Naive thymus-derived CD4-positive, alpha-beta T cell (primary cell): ENCODE measurements around the gene SS18L1. TPM values are rescaled to one million over a fixed set of nuclear protein-coding genes. Genes with fewer than 3 reads are reported as not detected.
"Not testable (repeated sequence)": the region's sequence is repeated elsewhere in the genome, so short reads cannot be mapped to it uniquely, and the experiment has no call there.

Source experiments
- ATAC-seq: fragments of 150-1000 bp; cut with Tn5 transposase; 2 replicates; pipeline ENCODE4 v1.10.0; 2021; ENCODE audit warnings: mild to moderate bottlenecking, moderate library complexity
- CTCF ChIA-PET: fragments of 350-600 bp; sonication (Branson Sonifier 250); formaldehyde crosslinking; loops from one replicate; lab custom pipeline; 2021; ENCODE audit warnings: antibody characterized with exemption; lab: Charles Lee
- POLR2A ChIA-PET: fragments of 350-600 bp; sonication (Branson Sonifier 250); formaldehyde crosslinking; loops from one replicate; lab custom pipeline; 2021; ENCODE audit warnings: antibody characterized with exemption, inconsistent platforms; lab: Charles Lee
- DNase-seq, 9 donors: peaks; one replicate each; pipeline versions ENCODE4 v3.0.0 to v3.0.0-alpha.2; 2020 to 2022; ENCODE audit warnings: mixed read lengths in 1 of 9
- H3K27ac ChIP-seq: one replicate; pipeline ENCODE4 v1.7.0; 2013; ENCODE audit warnings: mild to moderate bottlenecking, low read depth, low read length, moderate library complexity
- H3K27me3 ChIP-seq, 2 donors: one replicate each; pipeline ENCODE4 v1.7.0; 2013; ENCODE audit warnings: low read length in 2 of 2, mild to moderate bottlenecking in 2 of 2, moderate library complexity in 2 of 2; ENCODE audit not compliant: control insufficient read depth in 2 of 2, insufficient read depth in 2 of 2
- H3K36me3 ChIP-seq, 3 experiments: 1 replicate in 2 of 3; 2 replicates in 1 of 3; pipeline ENCODE4 v1.7.0; 2013; ENCODE audit warnings: low read length in 3 of 3, mild to moderate bottlenecking in 3 of 3, moderate library complexity in 1 of 3; ENCODE audit not compliant: insufficient read depth in 3 of 3, control insufficient read depth in 2 of 3
- H3K4me1 ChIP-seq, 2 donors: one replicate each; pipeline ENCODE4 v1.7.0; 2013; ENCODE audit warnings: low read length in 2 of 2, mild to moderate bottlenecking in 2 of 2, moderate library complexity in 1 of 2; ENCODE audit not compliant: control insufficient read depth in 2 of 2, insufficient read depth in 2 of 2
- H3K4me3 ChIP-seq: 2 replicates; pipeline ENCODE4 v1.7.0; 2013; ENCODE audit warnings: mild to moderate bottlenecking, low read length
- H3K9me3 ChIP-seq, 3 experiments: 1 replicate in 2 of 3; 2 replicates in 1 of 3; pipeline ENCODE4 v1.7.0; 2013; ENCODE audit warnings: low read length in 3 of 3; ENCODE audit not compliant: control insufficient read depth in 2 of 3
- H3K27ac Mint-ChIP-seq, 9 donors: one replicate each; pipeline ENCODE4 v1.8.0; 2020 to 2022; ENCODE audit warnings: mixed read lengths in 9 of 9, mild to moderate bottlenecking in 8 of 9, moderate library complexity in 5 of 9, inconsistent platforms in 2 of 9
- H3K27me3 Mint-ChIP-seq, 5 donors: one replicate each; pipeline ENCODE4 v1.8.0; 2021 to 2022; ENCODE audit warnings: mixed read lengths in 5 of 5, mild to moderate bottlenecking in 1 of 5
- H3K36me3 Mint-ChIP-seq, 5 donors: one replicate each; pipeline ENCODE4 v1.8.0; 2020 to 2022; ENCODE audit warnings: mixed read lengths in 5 of 5, mild to moderate bottlenecking in 3 of 5, inconsistent platforms in 1 of 5
- H3K4me1 Mint-ChIP-seq, 7 donors: one replicate each; pipeline ENCODE4 v1.8.0; 2020 to 2022; ENCODE audit warnings: mixed read lengths in 7 of 7, mild to moderate bottlenecking in 3 of 7, inconsistent platforms in 1 of 7
- H3K4me3 Mint-ChIP-seq, 10 donors: one replicate each; pipeline ENCODE4 v1.8.0; 2020 to 2022; ENCODE audit warnings: mild to moderate bottlenecking in 10 of 10, mixed read lengths in 10 of 10, moderate library complexity in 6 of 10, inconsistent platforms in 2 of 10
- H3K9me3 Mint-ChIP-seq, 11 donors: one replicate each; pipeline ENCODE4 v1.8.0; 2020 to 2022; ENCODE audit warnings: mixed read lengths in 11 of 11, mild to moderate bottlenecking in 4 of 11, inconsistent platforms in 1 of 11, moderate library complexity in 1 of 11
- intact Hi-C, 2 donors: fragments of 100-400 bp; cut with micrococcal nuclease; formaldehyde crosslinking; loops; one replicate each; pipeline ENCODE4 v1.15.1; 2023
- polyA plus RNA-seq, 2 donors: library from polyadenylated mRNA; unstranded; fragments of 300-500 nt; fragmentation: Illumina TruSeq; gene quantifications; one replicate each; pipeline ENCODE4 v1.2.3, GENCODE V29; 2021
- total RNA-seq, 6 experiments: library from RNA in 5 of 6; stranded (reverse) in 5 of 6; gene quantifications; 1 replicate in 5 of 6; 2 replicates in 1 of 6; pipeline ENCODE4 v1.2.3 and lab custom pipeline; 2021 to 2026

SS18L1 gene
- total and polyA plus RNA-seq, 7 experiments from 2014 or later = 0.47 to 26.7 (median 22.4) TPM

GRCh38 chr20:62115800-62116407, 27.7 kb upstream of the SS18L1 start:
- H3K36me3 Mint-ChIP-seq = peaks cover 0 to 10% (median 4%) of the 10 kb centered on the region in 5 donors
- Histone ChIP-seq H3K4me1 (peaks cover 23 to 33% of the 10 kb centered on the region in 2 donors), H3K9me3 (peaks cover 0 to 47% (median 11%) of the 10 kb centered on the region in 3 experiments)
- H3K27ac ChIP-seq, H3K27me3 Mint-ChIP-seq, H3K27me3 ChIP-seq, intact Hi-C loops, DNase-seq, ATAC-seq, H3K36me3 ChIP-seq, H3K4me3 ChIP-seq: not testable (repeated sequence)
- CTCF ChIA-PET = interaction anchor here (1.1 kb wide), 1 partner anchor 23 kb away, joined by 4 read pairs; no protein-coding TSS in a partner anchor
- POLR2A ChIA-PET = interaction anchor here (0.8 to 1.2 kb wide), 2 partner anchors 15 to 91 kb away, joined by 4 read pairs; no protein-coding TSS in a partner anchor
- peak overlapping the region in 3 of 10 donors; percentile 7 to 54 (median 47) for H3K4me3 Mint-ChIP-seq
- peak overlapping the region in 5 of 9 donors; percentile 16 to 82 (median 22) for H3K27ac Mint-ChIP-seq
- H3K9me3 Mint-ChIP-seq = peaks cover 0 to 57% (median 25%) of the 10 kb centered on the region in 11 donors
- peaks cover 16 to 45% (median 35%) of the 10 kb centered on the region in 7 donors for H3K4me1 Mint-ChIP-seq

- H3K27ac Mint-ChIP-seq = peak overlapping the region in 7 of 9 donors; percentile 71 to 97 (median 92)
- Histone ChIP-seq H3K36me3 (no peaks in the 10 kb centered on the region), H3K9me3 (peaks cover 0 to 41% (median 11%) of the 10 kb centered on the region in 3 experiments), H3K27ac (peak overlapping the region; percentile 47), H3K4me1 (peaks cover 27 to 33% of the 10 kb centered on the region in 2 donors), H3K27me3 (no peaks in the 10 kb centered on the region), H3K4me3 (peak overlapping the region; percentile 34)
- POLR2A ChIA-PET = interaction anchor here (0.8 to 7.0 kb wide), 5 partner anchors 16 to 92 kb away, joined by 3 to 109 read pairs (median 4); partner anchors contain the start of gene TAF4
- CTCF ChIA-PET = no interaction called here
- peaks cover 0 to 49% (median 20%) of the 10 kb centered on the region in 11 donors for H3K9me3 Mint-ChIP-seq
- H3K4me3 Mint-ChIP-seq = peak overlapping the region in 7 of 10 donors; percentile 66 to 82 (median 70)
- DNase-seq (no peak), ATAC-seq (no peak)
- H3K4me1 Mint-ChIP-seq = peaks cover 20 to 51% (median 39%) of the 10 kb centered on the region in 7 donors
- no peaks in the 10 kb centered on the region for H3K27me3 Mint-ChIP-seq
- intact Hi-C loops = loop anchor here in 1 of 2 donors (1.0 kb wide), 1 partner anchor 49 kb away; no protein-coding TSS in a partner anchor
- H3K36me3 Mint-ChIP-seq = peaks cover 0 to 6% (median 4%) of the 10 kb centered on the region in 5 donors
Observed at GRCh38 chr20:62116558-62117361, 26.8 kb upstream of the SS18L1 start.

DNA sequence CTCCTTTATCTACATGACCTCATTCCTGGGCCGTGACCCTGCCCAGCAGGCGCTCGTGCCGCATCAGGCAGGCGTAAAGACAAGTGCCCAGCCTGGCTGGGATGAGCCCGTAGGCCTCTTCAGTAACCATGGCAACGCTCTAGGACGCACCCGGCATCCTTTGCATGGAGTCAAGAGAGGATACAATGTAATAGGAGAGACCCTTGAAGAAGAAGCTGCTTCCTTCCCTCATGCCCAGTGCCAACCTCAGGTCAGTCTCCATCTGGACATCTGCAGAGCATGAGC, 26.3 kb upstream of the SS18L1 start:
- ATAC-seq = no peak
- no peaks in the 10 kb centered on the region for H3K27me3 Mint-ChIP-seq
- peak overlapping the region; percentile 25 to 82 (median 68) for H3K4me3 Mint-ChIP-seq
- intact Hi-C loops = loop anchor here in 1 of 2 donors (1.0 kb wide), 1 partner anchor 50 kb away; no protein-coding TSS in a partner anchor
- no peaks in the 10 kb centered on the region for H3K27me3 ChIP-seq
- peak overlapping the region; percentile 34 for H3K4me3 ChIP-seq
- peak in 1 of 9 donors; percentile 16 for DNase-seq
- peaks cover 20 to 51% (median 39%) of the 10 kb centered on the region in 7 donors for H3K4me1 Mint-ChIP-seq
- CTCF ChIA-PET = interaction anchor here (0.6 kb wide), 1 partner anchor 1632 kb away, joined by 3 read pairs; no protein-coding TSS in a partner anchor
- peaks cover 0 to 36% (median 8%) of the 10 kb centered on the region in 3 experiments for H3K9me3 ChIP-seq
- H3K27ac Mint-ChIP-seq = peak overlapping the region in 7 of 9 donors; percentile 71 to 97 (median 92)
- no peaks in the 10 kb centered on the region for H3K36me3 ChIP-seq
- H3K36me3 Mint-ChIP-seq = peaks cover 0 to 6% (median 4%) of the 10 kb centered on the region in 5 donors
- H3K4me1 ChIP-seq = peaks cover 27 to 33% of the 10 kb centered on the region in 2 donors
- H3K9me3 Mint-ChIP-seq = peaks cover 0 to 45% (median 18%) of the 10 kb centered on the region in 11 donors
- POLR2A ChIA-PET = interaction anchor here (1.1 to 7.0 kb wide), 4 partner anchors 16 to 50 kb away, joined by 3 to 109 read pairs (median 4); partner anchors contain the start of genes PSMA7, SS18L1 and TAF4
- H3K27ac ChIP-seq = peak overlapping the region; percentile 47

GRCh38 chr20:62117658-62118057, 25.9 kb upstream of the SS18L1 start:
- H3K9me3 Mint-ChIP-seq = peaks cover 0 to 41% (median 14%) of the 10 kb centered on the region in 11 donors
- intact Hi-C loops = loop anchor here in 1 of 2 donors (1.0 kb wide), 1 partner anchor 50 kb away; no protein-coding TSS in a partner anchor
- ATAC-seq = peak; percentile 47
- H3K27ac ChIP-seq = peak overlapping the region; percentile 69
- no peaks in the 10 kb centered on the region for H3K27me3 ChIP-seq
- H3K9me3 ChIP-seq = peaks cover 0 to 32% (median 5%) of the 10 kb centered on the region in 3 experiments
- H3K36me3 ChIP-seq = no peaks in the 10 kb centered on the region
- POLR2A ChIA-PET = interaction anchor here (1.1 to 7.0 kb wide), 4 partner anchors 15 to 50 kb away, joined by 3 to 109 read pairs (median 4); partner anchors contain the start of genes PSMA7, SS18L1 and TAF4
- DNase-seq = peak; percentile 40 to 88 (median 84)
- peaks cover 27 to 33% of the 10 kb centered on the region in 2 donors for H3K4me1 ChIP-seq
- peak overlapping the region; percentile 34 for H3K4me3 ChIP-seq
- H3K27ac Mint-ChIP-seq = peak overlapping the region; percentile 63 to 97 (median 90)
- H3K4me3 Mint-ChIP-seq = peak overlapping the region; percentile 25 to 82 (median 68)
- peaks cover 20 to 51% (median 39%) of the 10 kb centered on the region in 7 donors for H3K4me1 Mint-ChIP-seq
- no peaks in the 10 kb centered on the region for H3K27me3 Mint-ChIP-seq
- H3K36me3 Mint-ChIP-seq = peaks cover 0 to 6% (median 3%) of the 10 kb centered on the region in 5 donors
- CTCF ChIA-PET = interaction anchor here (0.6 kb wide), 1 partner anchor 1631 kb away, joined by 3 read pairs; no protein-coding TSS in a partner anchor

GRCh38 chr20:62118113-62119043, 25.2 kb upstream of the SS18L1 start:
- Histone ChIP-seq H3K27me3 (no peaks in the 10 kb centered on the region), H3K4me1 (peaks cover 30 to 36% of the 10 kb centered on the region in 2 donors), H3K9me3 (peaks cover 0 to 25% (median 0%) of the 10 kb centered on the region in 3 experiments), H3K27ac (peak overlapping the region; percentile 69), H3K36me3 (no peaks in the 10 kb centered on the region), H3K4me3 (peak overlapping the region; percentile 12)
- Mint-ChIP-seq H3K27ac (peak overlapping the region; percentile 33 to 97 (median 90)), H3K4me1 (peaks cover 23 to 52% (median 40%) of the 10 kb centered on the region in 7 donors), H3K27me3 (no peaks in the 10 kb centered on the region), H3K4me3 (peak overlapping the region in 9 of 10 donors; percentile 8 to 82 (median 70)), H3K9me3 (peaks cover 0 to 34% (median 12%) of the 10 kb centered on the region in 11 donors), H3K36me3 (peaks cover 0 to 3% (median 0%) of the 10 kb centered on the region in 5 donors)
- ATAC-seq = no peak
- ChIA-PET POLR2A (interaction anchor here (1.0 to 7.0 kb wide), 5 partner anchors 15 to 90 kb away, joined by 3 to 109 read pairs (median 4); partner anchors contain the start of genes PSMA7, SS18L1 and TAF4), CTCF (interaction anchor here (0.6 to 1.0 kb wide), 3 partner anchors 17 to 1630 kb away, joined by 3 to 4 read pairs (median 3); no protein-coding TSS in a partner anchor)
- no peak for DNase-seq
- intact Hi-C loops = no loop called here
